Upper lobe of right lung (tissue), 1 donor: ENCODE measurements around the gene STARD13. TPM values are rescaled to one million over a fixed set of nuclear protein-coding genes. Genes with fewer than 3 reads are reported as not detected.

Experiments used
- ATAC-seq: fragments of 200-7000 bp; cut with Tn5 transposase; one replicate; pipeline ENCODE4 v1.9.1; 2020; ENCODE audit warnings: mild to moderate bottlenecking, moderate library complexity
- DNase-seq: peaks from one replicate; pipeline ENCODE4 v3.0.0-alpha.2; 2020
- H3K27ac ChIP-seq: fragments of 200-600 bp; one replicate; pipeline ENCODE4 v1.8.0; 2022
- H3K27me3 ChIP-seq: fragments of 200-600 bp; one replicate; pipeline ENCODE4 v1.8.0; 2022; ENCODE audit warnings: mild to moderate bottlenecking
- H3K36me3 ChIP-seq: fragments of 200-600 bp; one replicate; pipeline ENCODE4 v1.8.0; 2022
- H3K4me1 ChIP-seq: fragments of 200-600 bp; one replicate; pipeline ENCODE4 v1.8.0; 2022
- H3K4me3 ChIP-seq: fragments of 200-600 bp; one replicate; pipeline ENCODE4 v1.8.0; 2022; ENCODE audit warnings: mild to moderate bottlenecking
- H3K9me3 ChIP-seq: fragments of 200-600 bp; one replicate; pipeline ENCODE4 v1.8.0; 2022
- intact Hi-C: fragments of 100-400 bp; cut with DNase I; formaldehyde crosslinking; loops from one replicate; pipeline ENCODE4 v1.11.0; 2022
- total RNA-seq: library from RNA; stranded (reverse); fragmentation: NEBNext Ultra II Directional; extraction: Animal tissue kit (Norgen Biotek cat#: 25700); gene quantifications from one replicate; pipeline ENCODE4 v1.2.1, GENCODE V29; 2021
- TF ChIP-seq, protein P1 (sequence below): fragments of 200-600 bp; IDR thresholded peaks from one replicate; pipeline ENCODE4 v1.8.0; 2022; ENCODE audit warnings: antibody characterized with exemption
- donor health status: DM: no; HTN: yes; CAD: no; lungs with severe emphysema.

STARD13 gene
- total RNA-seq, 1 donor from 2014 or later, result 60.4 TPM

DNA sequence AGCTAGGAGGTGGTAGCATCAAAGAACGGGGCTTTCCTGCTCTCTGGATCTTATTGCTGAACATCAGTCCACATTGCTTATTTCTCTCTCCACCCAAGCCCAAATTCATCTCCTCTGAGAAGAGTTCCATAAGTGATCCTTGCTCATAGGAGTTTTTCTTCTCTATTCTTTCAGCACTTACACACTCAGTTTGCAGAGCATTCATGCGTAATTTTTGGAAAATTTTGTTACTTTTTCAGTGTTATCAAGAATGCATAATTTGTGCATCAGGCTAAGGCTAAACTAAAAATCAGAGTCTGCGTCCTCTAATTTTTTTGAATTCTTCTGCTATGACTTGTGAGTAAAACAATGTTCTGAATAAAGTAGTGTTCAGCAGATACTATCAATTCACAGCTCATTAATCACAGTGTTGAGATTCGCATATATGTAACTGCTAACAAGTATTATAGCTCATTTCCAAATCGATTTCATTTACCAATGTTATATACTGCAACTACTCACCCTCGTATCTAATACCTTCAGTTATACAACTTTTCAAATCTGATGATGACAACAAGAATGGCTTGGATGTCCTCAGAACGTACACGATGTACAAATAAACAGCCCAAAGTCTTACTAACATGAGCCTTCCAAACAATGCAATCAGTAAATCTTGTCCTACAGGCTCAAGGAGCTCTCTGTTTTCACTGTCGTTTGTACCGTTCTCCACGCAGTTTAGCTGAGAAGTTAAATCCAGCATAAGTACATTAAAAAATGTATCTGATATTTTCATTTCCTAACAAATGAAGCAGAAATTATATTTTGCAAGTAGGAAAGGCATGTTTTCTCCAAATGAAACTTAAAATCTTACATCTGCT is 36.4 kb upstream of the STARD13 start:
- TF ChIP-seq, protein P1, sequence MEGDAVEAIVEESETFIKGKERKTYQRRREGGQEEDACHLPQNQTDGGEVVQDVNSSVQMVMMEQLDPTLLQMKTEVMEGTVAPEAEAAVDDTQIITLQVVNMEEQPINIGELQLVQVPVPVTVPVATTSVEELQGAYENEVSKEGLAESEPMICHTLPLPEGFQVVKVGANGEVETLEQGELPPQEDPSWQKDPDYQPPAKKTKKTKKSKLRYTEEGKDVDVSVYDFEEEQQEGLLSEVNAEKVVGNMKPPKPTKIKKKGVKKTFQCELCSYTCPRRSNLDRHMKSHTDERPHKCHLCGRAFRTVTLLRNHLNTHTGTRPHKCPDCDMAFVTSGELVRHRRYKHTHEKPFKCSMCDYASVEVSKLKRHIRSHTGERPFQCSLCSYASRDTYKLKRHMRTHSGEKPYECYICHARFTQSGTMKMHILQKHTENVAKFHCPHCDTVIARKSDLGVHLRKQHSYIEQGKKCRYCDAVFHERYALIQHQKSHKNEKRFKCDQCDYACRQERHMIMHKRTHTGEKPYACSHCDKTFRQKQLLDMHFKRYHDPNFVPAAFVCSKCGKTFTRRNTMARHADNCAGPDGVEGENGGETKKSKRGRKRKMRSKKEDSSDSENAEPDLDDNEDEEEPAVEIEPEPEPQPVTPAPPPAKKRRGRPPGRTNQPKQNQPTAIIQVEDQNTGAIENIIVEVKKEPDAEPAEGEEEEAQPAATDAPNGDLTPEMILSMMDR, result no peak
- peak overlapping the region; percentile 33 for H3K27ac ChIP-seq
- no peaks in the 10 kb centered on the region for H3K36me3 ChIP-seq
- no peaks in the 10 kb centered on the region for H3K27me3 ChIP-seq
- ATAC-seq (no peak), DNase-seq (no peak)
- no peak overlapping the region for H3K4me3 ChIP-seq
- H3K9me3 ChIP-seq, result no peaks in the 10 kb centered on the region
- intact Hi-C loops, result no loop called here
- no peaks in the 10 kb centered on the region for H3K4me1 ChIP-seq

DNA sequence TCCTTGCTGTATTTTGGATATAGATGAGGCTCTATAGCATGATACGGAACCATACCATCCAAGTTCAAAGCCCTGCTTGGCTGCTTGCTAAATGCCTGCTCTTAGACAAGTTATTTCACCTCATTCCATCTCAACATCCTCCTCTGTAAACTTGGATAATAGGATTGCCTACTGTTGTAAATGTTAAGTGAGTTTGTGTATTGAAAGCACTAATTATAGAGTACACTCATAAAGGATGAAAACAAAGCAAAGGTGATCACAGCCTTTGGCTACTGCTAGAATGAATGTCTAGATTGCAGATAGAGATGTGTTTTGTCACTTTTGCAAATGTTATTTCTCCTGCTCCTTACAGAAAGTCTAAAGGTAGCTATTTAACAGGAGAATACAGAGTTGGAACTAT is 34.3 kb upstream of the STARD13 start:
- intact Hi-C loops, result no loop called here
- DNase-seq (no peak), ATAC-seq (no peak)
- Histone ChIP-seq H3K4me3 (no peak overlapping the region), H3K4me1 (no peaks in the 10 kb centered on the region), H3K27me3 (no peaks in the 10 kb centered on the region), H3K27ac (no peak overlapping the region), H3K36me3 (no peaks in the 10 kb centered on the region), H3K9me3 (no peaks in the 10 kb centered on the region)
- TF ChIP-seq, protein P1, result no peak

DNA sequence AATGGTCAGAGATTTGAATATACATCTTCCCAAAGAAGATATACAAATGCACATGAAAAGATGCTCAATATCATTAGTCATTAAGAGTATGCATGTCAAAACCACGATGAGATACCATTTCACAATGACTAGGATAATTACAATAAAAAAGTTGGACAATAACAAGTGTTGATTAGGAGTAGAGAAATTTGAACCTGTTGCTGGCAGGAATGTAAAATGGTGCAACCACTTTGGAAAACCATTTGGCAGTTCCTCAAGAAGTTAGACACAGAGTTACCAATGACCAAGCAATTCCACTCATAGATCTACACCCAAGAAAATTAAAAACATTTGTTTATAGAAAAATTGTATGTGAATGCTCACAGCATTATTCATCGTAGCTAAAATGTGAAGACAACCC is 33.2 kb upstream of the STARD13 start:
- no peaks in the 10 kb centered on the region for H3K4me1 ChIP-seq
- H3K9me3 ChIP-seq, result no peaks in the 10 kb centered on the region
- ATAC-seq (no peak), DNase-seq (no peak)
- H3K27ac ChIP-seq, result no peak overlapping the region
- no peaks in the 10 kb centered on the region for H3K27me3 ChIP-seq
- H3K36me3 ChIP-seq, result no peaks in the 10 kb centered on the region
- no peak overlapping the region for H3K4me3 ChIP-seq
- TF ChIP-seq, protein P1, result no peak
- intact Hi-C loops, result no loop called here

GRCh38 chr13:33318037-33318436 is 32.5 kb upstream of the STARD13 start:
- Histone ChIP-seq H3K4me1 (no peaks in the 10 kb centered on the region), H3K9me3 (no peaks in the 10 kb centered on the region), H3K27ac (no peak overlapping the region), H3K27me3 (no peaks in the 10 kb centered on the region), H3K36me3 (no peaks in the 10 kb centered on the region), H3K4me3 (no peak overlapping the region)
- TF ChIP-seq, protein P1, result no peak
- DNase-seq, result no peak
- ATAC-seq, result no peak
- intact Hi-C loops, result no loop called here

- Histone ChIP-seq H3K4me3 (no peak overlapping the region), H3K9me3 (no peaks in the 10 kb centered on the region), H3K27me3 (no peaks in the 10 kb centered on the region), H3K4me1 (peaks cover 8% of the 10 kb centered on the region), H3K36me3 (no peaks in the 10 kb centered on the region), H3K27ac (no peak overlapping the region)
- TF ChIP-seq, protein P1, result no peak
- DNase-seq (no peak), ATAC-seq (no peak)
- intact Hi-C loops, result no loop called here
Observed at GRCh38 chr13:33316890-33317289, 31.3 kb upstream of the STARD13 start.
